Skeletal muscle tissue (tissue), 4 donors: ENCODE results near the gene DPP10. TPM values are rescaled to one million over a fixed set of nuclear protein-coding genes. Genes with fewer than 3 reads are reported as not detected.
"Not testable (repeated sequence)": the region's sequence is repeated elsewhere in the genome, so short reads cannot be mapped to it uniquely, and the experiment has no call there.

Experiments
- H3K27ac ChIP-seq: one replicate; pipeline ENCODE4 v1.7.0; 2013; ENCODE audit warnings: mild to moderate bottlenecking, low read depth, low read length, inconsistent platforms
- H3K27me3 ChIP-seq, 3 donors: one replicate each; pipeline ENCODE4 v1.7.0; 2013; ENCODE audit warnings: low read length in 3 of 3; ENCODE audit not compliant: control insufficient read depth in 3 of 3, insufficient read depth in 3 of 3
- H3K36me3 ChIP-seq, 3 donors: one replicate each; pipeline ENCODE4 v1.7.0; 2013; ENCODE audit warnings: low read length in 3 of 3; ENCODE audit not compliant: control insufficient read depth in 3 of 3, insufficient read depth in 3 of 3
- H3K4me1 ChIP-seq, 3 donors: one replicate each; pipeline ENCODE4 v1.7.0; 2013; ENCODE audit warnings: low read length in 3 of 3, mild to moderate bottlenecking in 3 of 3; ENCODE audit not compliant: control insufficient read depth in 3 of 3, insufficient read depth in 3 of 3
- H3K4me3 ChIP-seq, 3 donors: one replicate each; pipeline ENCODE4 v1.7.0; 2013; ENCODE audit warnings: low read length in 3 of 3
- H3K9ac ChIP-seq, 3 donors: one replicate each; pipeline ENCODE4 v1.7.0; 2013; ENCODE audit warnings: low read length in 3 of 3, mild to moderate bottlenecking in 3 of 3, moderate library complexity in 2 of 3, low read depth in 1 of 3
- H3K9me3 ChIP-seq, 3 donors: one replicate each; pipeline ENCODE4 v1.7.0; 2013; ENCODE audit warnings: low read length in 3 of 3; ENCODE audit not compliant: control insufficient read depth in 3 of 3
- total RNA-seq: library from RNA; depleted of rRNA; stranded (reverse); fragments of >200 nt; gene quantifications from one replicate; pipeline ENCODE4 v1.2.3, GENCODE V29; 2014
- donor health status: Osteomylitis.

DPP10 gene
- total RNA-seq, 1 donor from 2014 or later, result 1.0 TPM

DNA sequence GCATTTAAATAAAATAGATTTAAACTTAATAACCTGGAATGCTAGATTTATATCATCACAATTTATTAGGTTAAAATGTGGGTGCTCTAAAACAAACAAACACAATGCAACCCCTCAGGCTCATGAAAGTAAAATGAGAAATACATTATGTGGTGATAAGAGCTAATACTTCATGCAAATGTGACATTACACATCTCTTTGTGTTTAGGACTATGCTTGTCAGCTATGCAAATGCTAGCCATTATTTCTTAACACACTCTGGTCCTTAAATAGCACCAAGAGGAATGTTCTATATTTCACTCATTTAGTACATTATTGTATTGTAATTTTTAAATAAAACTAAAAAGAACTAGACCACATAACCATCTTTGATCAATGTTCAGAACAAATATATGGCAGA is 627.6 kb downstream of the DPP10 start:
- Histone ChIP-seq H3K4me1 (no peaks in the 10 kb centered on the region), H3K27ac (no peak overlapping the region), H3K4me3 (no peak overlapping the region), H3K9me3 (no peaks in the 10 kb centered on the region), H3K9ac (no peak overlapping the region), H3K36me3 (no peaks in the 10 kb centered on the region), H3K27me3 (no peaks in the 10 kb centered on the region)

DNA sequence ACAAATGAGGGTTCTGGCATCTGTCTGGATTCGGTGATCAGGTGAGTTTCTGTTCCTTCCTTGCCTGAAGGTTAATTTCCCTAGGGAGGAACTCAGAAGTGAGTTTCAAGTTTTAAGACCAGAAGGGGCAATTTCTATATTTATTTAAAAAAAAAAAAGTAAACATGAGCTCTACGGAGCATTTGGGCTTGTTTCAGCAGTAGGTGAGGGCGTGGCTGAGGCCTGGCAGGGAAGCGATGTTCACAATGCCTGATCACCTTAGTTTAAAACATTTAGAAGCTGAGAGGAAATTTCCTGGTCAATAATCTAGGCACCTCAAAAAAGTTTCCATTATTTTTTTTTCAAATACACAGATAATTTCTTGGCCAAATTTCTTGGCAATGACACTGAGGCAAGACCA is 629.1 kb downstream of the DPP10 start:
- Histone ChIP-seq H3K9ac (no peak overlapping the region), H3K4me3 (no peak overlapping the region), H3K27ac (no peak overlapping the region), H3K27me3 (no peaks in the 10 kb centered on the region), H3K9me3 (no peaks in the 10 kb centered on the region), H3K36me3 (no peaks in the 10 kb centered on the region), H3K4me1 (no peaks in the 10 kb centered on the region)

DNA sequence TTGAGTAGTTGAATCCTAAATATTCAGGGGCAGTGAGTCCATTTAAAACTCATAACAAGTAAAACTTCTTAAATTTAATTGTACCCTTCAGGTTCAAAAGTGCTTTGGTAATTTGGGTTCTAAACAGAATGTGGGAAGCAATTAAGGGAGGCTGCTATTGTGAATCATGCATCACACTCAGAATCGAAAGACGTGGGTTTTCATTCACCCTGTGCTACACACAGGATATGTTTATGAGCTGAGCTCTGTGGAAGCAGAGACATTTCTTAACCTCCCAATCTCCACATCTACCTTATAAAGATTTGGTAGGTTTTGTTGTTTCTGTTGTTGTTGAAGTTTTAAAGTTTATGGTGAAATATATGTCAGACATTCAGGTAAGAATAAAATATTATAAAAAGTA is 633.4 kb downstream of the DPP10 start:
- no peak overlapping the region for H3K27ac ChIP-seq
- H3K9me3 ChIP-seq, result no peaks in the 10 kb centered on the region
- no peaks in the 10 kb centered on the region for H3K4me1 ChIP-seq
- H3K36me3 ChIP-seq, result no peaks in the 10 kb centered on the region
- H3K9ac ChIP-seq, result no peak overlapping the region
- no peak overlapping the region for H3K4me3 ChIP-seq
- H3K27me3 ChIP-seq, result no peaks in the 10 kb centered on the region

DNA sequence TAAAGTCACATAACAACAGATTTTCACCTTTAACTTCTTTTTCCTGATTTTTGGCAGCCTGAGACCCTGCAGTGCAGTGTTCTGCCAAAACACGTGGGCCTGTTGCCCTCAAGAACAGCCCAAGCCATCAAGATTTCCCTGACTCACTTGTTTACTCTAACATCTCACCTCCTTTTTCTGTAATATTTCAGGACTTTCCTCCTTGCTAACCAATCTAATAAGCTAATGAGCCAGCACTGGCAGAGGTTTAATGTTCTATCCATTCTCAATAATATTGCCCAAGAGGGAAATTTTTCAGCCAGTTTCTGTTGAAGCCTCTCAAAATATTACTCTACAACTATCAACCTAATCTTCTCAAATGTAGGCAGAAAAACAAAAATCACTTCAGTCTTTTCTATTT is 635.2 kb downstream of the DPP10 start:
- Histone ChIP-seq H3K4me1 (no peaks in the 10 kb centered on the region), H3K4me3 (no peak overlapping the region), H3K27ac (no peak overlapping the region), H3K27me3 (no peaks in the 10 kb centered on the region), H3K9ac (no peak overlapping the region), H3K9me3 (no peaks in the 10 kb centered on the region), H3K36me3 (no peaks in the 10 kb centered on the region)

DNA sequence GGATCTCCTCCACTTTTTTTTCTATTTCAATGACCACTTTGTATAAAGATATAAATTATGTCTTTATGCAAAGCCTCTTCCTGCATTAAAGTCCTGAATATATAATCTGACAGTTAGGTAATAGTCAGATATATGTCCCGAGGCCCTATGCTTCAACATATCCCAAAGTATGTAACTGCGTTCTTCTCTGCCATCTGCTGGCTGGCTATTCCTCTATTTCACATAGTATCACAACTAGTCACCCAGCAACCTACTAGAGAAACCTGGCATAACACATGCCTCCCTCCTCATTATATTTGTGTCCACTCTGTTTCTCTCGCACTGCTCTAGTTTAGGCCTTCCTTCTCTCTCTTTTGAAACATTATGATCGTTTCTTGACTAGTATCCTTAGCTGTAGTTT is 640.8 kb downstream of the DPP10 start:
- H3K9ac ChIP-seq, result no peak overlapping the region
- no peaks in the 10 kb centered on the region for H3K36me3 ChIP-seq
- H3K27ac ChIP-seq, result no peak overlapping the region
- no peak overlapping the region for H3K4me3 ChIP-seq
- H3K9me3 ChIP-seq, result no peaks in the 10 kb centered on the region
- no peaks in the 10 kb centered on the region for H3K4me1 ChIP-seq
- H3K27me3 ChIP-seq, result no peaks in the 10 kb centered on the region

DNA sequence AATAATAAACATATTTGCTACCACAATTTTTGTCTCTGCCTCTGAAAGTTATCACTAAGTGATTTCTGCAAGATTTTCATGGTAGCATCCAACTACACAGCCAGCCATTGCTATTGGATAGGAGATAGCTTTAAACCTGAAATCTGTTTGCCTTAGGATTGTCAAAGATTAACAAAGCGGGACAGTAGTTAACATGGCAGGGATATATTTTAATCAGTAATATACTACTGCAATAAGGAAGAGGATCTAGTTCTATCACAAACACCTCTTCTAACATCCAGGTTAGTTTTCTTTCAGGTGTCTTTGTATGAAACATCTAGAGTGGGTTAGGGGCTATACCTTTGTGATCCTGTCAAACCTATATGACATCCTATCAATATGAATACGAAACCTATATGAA is 641.3 kb downstream of the DPP10 start:
- Histone ChIP-seq H3K9ac (no peak overlapping the region), H3K4me3 (no peak overlapping the region)

DNA sequence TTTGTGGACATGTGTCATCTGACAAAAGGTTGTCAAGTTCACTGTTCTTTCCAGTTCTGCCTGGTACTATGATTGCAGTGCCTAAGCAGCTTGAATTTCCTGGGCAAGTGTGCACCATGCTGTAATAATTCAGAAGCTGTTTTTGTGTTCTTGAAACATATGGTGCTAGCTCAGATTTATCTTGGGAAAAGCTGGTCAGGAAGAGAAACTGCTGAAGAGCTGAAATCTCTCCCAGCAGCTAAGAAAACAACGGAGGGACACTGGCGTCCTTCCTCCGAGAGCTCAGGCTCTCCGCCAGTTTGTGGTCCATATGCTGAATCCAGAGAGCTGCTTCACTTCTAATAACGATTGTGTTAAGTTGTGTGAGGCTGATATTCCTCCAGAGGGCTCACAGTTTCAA is 642.0 kb downstream of the DPP10 start:
- Histone ChIP-seq H3K9ac (no peak overlapping the region), H3K27me3 (no peaks in the 10 kb centered on the region), H3K27ac (no peak overlapping the region), H3K4me3 (no peak overlapping the region), H3K9me3 (no peaks in the 10 kb centered on the region), H3K4me1 (no peaks in the 10 kb centered on the region), H3K36me3 (no peaks in the 10 kb centered on the region)

More for the DNA sequence above, 641.3 kb downstream of the DPP10 start:
- Histone ChIP-seq H3K36me3 (no peaks in the 10 kb centered on the region), H3K27me3 (no peaks in the 10 kb centered on the region), H3K4me1 (no peaks in the 10 kb centered on the region), H3K27ac (no peak overlapping the region), H3K9me3 (no peaks in the 10 kb centered on the region)

DNA sequence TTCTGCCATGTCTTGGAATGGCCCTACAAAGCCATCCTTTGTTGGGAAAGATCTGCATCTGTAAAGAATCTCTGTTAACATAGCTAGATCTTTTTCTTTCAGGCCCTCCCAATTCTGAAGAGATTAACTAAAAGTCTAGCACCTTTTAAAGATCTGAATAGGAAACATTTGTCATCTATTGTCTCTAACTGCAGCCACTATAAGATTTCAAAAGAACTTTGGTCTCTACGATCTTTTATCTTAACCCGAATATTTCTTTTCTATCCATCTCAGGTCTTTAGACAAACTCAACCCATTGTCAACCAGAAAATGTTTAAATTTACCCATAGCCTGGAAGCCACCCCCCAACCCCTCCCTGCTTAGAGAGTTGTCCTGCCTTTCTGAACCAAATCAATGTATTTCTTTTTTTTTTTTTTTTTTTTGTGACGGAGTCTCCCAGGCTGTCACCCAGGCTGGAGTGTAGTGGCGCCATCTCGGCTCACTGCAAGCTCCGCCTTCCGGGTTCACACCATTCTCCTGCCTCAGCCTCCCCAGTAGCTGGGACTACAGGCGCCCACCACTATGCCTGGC is 643.7 kb downstream of the DPP10 start:
- not testable (repeated sequence) for H3K27ac ChIP-seq, H3K4me1 ChIP-seq, H3K36me3 ChIP-seq, H3K9me3 ChIP-seq, H3K9ac ChIP-seq, H3K27me3 ChIP-seq, H3K4me3 ChIP-seq

DNA sequence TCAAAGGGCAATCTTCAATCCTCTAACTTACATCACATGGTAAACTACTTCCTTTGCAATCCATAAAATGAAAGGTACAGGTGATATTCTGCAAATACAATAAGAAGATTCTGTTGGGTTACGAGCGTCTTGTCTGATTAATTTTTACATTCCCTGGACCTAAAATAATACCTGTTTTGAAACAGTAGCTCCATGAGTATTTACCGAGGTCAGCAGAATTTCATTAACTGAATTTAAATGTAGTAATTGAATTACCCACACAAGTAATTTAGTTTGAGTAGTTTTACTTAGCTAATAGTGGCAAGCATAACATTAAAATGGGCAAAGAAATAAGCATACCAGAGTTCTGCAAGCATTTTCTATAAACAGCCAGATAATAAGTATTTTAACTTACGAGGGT is 652.0 kb downstream of the DPP10 start:
- Histone ChIP-seq H3K36me3 (no peaks in the 10 kb centered on the region), H3K9ac (no peak overlapping the region), H3K4me3 (no peak overlapping the region), H3K4me1 (no peaks in the 10 kb centered on the region), H3K9me3 (no peaks in the 10 kb centered on the region), H3K27ac (no peak overlapping the region), H3K27me3 (no peaks in the 10 kb centered on the region)

DNA sequence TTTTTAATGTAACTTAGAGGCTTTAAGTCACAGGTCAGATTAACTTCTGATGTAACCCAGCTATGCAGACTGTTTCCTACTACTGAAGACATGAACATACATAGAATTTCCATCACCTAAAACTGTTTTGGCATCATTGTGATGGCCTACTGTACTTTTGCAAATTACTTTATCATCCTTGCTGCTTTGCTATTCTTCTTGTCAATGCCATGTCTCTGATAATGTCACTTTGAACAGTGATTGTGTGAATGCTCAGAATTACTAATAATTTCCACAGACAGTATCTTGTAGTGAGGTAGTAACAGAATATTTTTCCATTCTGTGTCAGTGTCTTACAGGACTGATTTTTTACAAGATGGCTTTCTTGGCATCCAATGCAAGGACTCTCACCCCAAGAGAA is 663.5 kb downstream of the DPP10 start:
- no peak overlapping the region for H3K27ac ChIP-seq
- no peaks in the 10 kb centered on the region for H3K36me3 ChIP-seq
- H3K9ac ChIP-seq, result no peak overlapping the region
- no peaks in the 10 kb centered on the region for H3K9me3 ChIP-seq
- no peaks in the 10 kb centered on the region for H3K27me3 ChIP-seq
- no peaks in the 10 kb centered on the region for H3K4me1 ChIP-seq
- no peak overlapping the region for H3K4me3 ChIP-seq

DNA sequence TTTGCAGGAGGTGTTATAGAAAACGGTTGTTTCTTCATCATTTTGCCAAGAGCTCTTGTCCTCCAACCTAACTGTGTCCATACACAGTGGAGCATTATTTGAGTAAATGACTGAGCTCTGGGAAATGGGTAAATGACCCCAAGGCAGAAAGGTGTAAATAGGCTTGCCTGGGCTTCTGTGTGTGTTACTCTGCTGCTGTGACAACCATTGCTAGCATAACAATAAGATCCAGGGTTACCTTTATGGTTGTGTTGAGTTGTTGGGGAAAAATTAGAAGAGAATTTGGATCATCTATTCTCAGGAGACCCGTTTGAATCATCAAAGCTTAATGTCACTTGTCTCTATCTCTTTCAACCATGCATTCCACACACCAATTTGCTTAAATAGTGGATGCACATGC is 672.7 kb downstream of the DPP10 start:
- Histone ChIP-seq H3K36me3 (no peaks in the 10 kb centered on the region), H3K9ac (no peak overlapping the region), H3K27me3 (no peaks in the 10 kb centered on the region), H3K27ac (no peak overlapping the region), H3K4me3 (no peak overlapping the region), H3K4me1 (no peaks in the 10 kb centered on the region), H3K9me3 (no peaks in the 10 kb centered on the region)
